Measurements from ENCODE around the gene TTN. TPM values are rescaled to one million over a fixed set of nuclear protein-coding genes. Genes with fewer than 3 reads are reported as not detected.

TTN gene
- total and polyA plus RNA-seq, 2 of the 8 experiments (the other 6 are each of a cell fraction or from before 2014, with no cell fraction given): 0.30 to 9.7 TPM

DNA sequence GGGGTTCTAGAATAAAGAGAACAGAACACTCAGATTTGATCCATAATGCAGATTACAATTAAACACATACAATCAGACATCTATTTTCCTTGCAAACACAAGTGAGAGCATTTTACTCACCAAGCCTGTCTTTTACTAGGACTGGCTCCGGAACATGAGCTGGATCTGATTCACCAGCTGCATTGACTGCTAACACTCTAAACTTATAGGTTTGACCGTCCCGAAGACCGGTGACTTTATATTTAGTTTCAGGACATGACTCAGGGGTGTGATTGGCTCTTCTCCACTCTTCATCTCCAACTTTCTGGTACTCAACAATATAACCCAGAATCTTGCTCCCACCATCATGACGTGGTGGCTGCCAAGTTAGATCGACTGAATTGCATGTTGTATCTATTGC, 214.6 kb downstream of the TTN start:
- ChIA-PET CTCF (ENCODE audit: partially characterized antibody) (no interaction called here), POLR2A (ENCODE audit: partially characterized antibody) (no interaction called here)
- H3K36me3 ChIP-seq (ENCODE audit: control insufficient read depth in 2 of 4, insufficient read depth in 4 of 4, low read length in 3 of 4): peaks cover 0 to 16% (median 2%) of the 10 kb centered on the region in 4 experiments; a peak in 3 of 8 replicates

More for the DNA sequence above, 214.6 kb downstream of the TTN start:
- no peaks in the 10 kb centered on the region for H3K4me1 ChIP-seq (replicated peaks in 1 of 4; ENCODE audit: control insufficient read depth in 3 of 4, insufficient read depth in 4 of 4, low read length in 3 of 4)
- no peak overlapping the region for H3K4ac ChIP-seq (replicated peaks; ENCODE audit: insufficient read length, low read depth, low read length)
- FAIRE-seq (no peak), DNase-seq (ENCODE audit: low read depth in 1 of 2, low spot score in 2 of 2) (no peak)
- no peak overlapping the region for H2BK5ac ChIP-seq (ENCODE audit: low read depth, low read length)
- no peak overlapping the region for H2BK15ac ChIP-seq (ENCODE audit: low read length)
- H4K8ac ChIP-seq (ENCODE audit: extremely low read depth, insufficient read depth, low read length): no peak overlapping the region
- H3K23ac ChIP-seq (ENCODE audit: insufficient read length): no peak overlapping the region
- H3K9ac ChIP-seq (replicated peaks in 1 of 4; ENCODE audit: extremely low read depth in 1 of 4, low read depth in 3 of 4, low read length in 3 of 4): no peak overlapping the region
- H3K56ac ChIP-seq (replicated peaks; ENCODE audit: insufficient read length, low read depth, low read length): no peak overlapping the region
- H2AK5ac ChIP-seq (ENCODE audit: low read depth, low read length): no peak overlapping the region
- no peak overlapping the region for H3K4me3 ChIP-seq (ENCODE audit: extremely low read depth in 1 of 4, insufficient read depth in 2 of 4, low read depth in 3 of 4, low read length in 4 of 4)
- no peak overlapping the region for H3K27ac ChIP-seq (ENCODE audit: low read depth, low read length)
- H2BK12ac ChIP-seq (ENCODE audit: low read depth, low read length): no peak overlapping the region
- TF ChIP-seq CTBP2 (IDR thresholded peaks at IDR 0.05; ENCODE audit: borderline replicate concordance, insufficient read depth, insufficient read length, low read length) (no peak), CHD2 (IDR thresholded peaks at IDR 0.05; ENCODE audit: low read length) (no peak), ATF3 (IDR thresholded peaks at IDR 0.05; ENCODE audit: insufficient read depth, low read depth, low read length) (no peak)
- no peak overlapping the region for H2BK120ac ChIP-seq (replicated peaks; ENCODE audit: low read depth, low read length)
- no peak overlapping the region for H3K18ac ChIP-seq (ENCODE audit: extremely low read depth, low read length)
- no peaks in the 10 kb centered on the region for H3K79me2 ChIP-seq (ENCODE audit: control insufficient read depth in 1 of 2, insufficient read depth in 2 of 2, low read length in 2 of 2)
- no peak overlapping the region for H3K14ac ChIP-seq (ENCODE audit: insufficient read length)
- H4K20me1 ChIP-seq (replicated peaks in 1 of 2; ENCODE audit: control insufficient read depth in 1 of 2, insufficient read depth in 2 of 2, low read length in 2 of 2): peaks cover 0 to 1% of the 10 kb centered on the region in 2 experiments
- H3K9me3 ChIP-seq (ENCODE audit: insufficient read depth in 2 of 2, low read depth in 1 of 2, low read length in 1 of 2): no peaks in the 10 kb centered on the region
- H4K91ac ChIP-seq (replicated peaks; ENCODE audit: insufficient read length, low read length): no peak overlapping the region
- no peaks in the 10 kb centered on the region for H3K27me3 ChIP-seq (replicated peaks in 1 of 4; ENCODE audit: control insufficient read depth in 3 of 4, extremely low read depth in 1 of 4, insufficient read depth in 3 of 4, low read length in 3 of 4)
- no peak overlapping the region for H2AFZ ChIP-seq (ENCODE audit: low read length)
- 94% methylated on average over 6 of the region's 6 CpGs; no CpG with 5 or more reads in 1 of the 2 experiments for WGBS, 2 experiments (ENCODE audit: extremely low coverage in 1 of 2, insufficient coverage in 1 of 2, insufficient read length in 1 of 2, insufficient replicate concordance in 2 of 2, low coverage in 1 of 2, low lambda C conversion rate in 2 of 2, missing lambda C conversion rate in 1 of 2)
- no peaks in the 10 kb centered on the region for H3K23me2 ChIP-seq (ENCODE audit: low read depth, low read length)
- H4K5ac ChIP-seq (ENCODE audit: insufficient read length, low read depth, low read length): no peak overlapping the region
- H2BK20ac ChIP-seq (ENCODE audit: low read length): no peak overlapping the region
- H3K4me2 ChIP-seq (ENCODE audit: insufficient read depth in 1 of 2, low read depth in 2 of 2, low read length in 2 of 2): no peak overlapping the region
- H3K79me1 ChIP-seq (ENCODE audit: low read depth, low read length): no peaks in the 10 kb centered on the region; the same call in 1 of the 2 replicates

Data from H1 (cell line).